GM12891 (cell line): ENCODE measurements around the gene CLTCL1.

Experiments used
- POLR2A ChIP-seq: IDR thresholded peaks from 2 replicates; pipeline ENCODE4 v1.6.1; 2011; ENCODE audit warnings: low read depth, low read length, control low read depth
- POLR2AphosphoS5 ChIP-seq: IDR thresholded peaks from 2 replicates; pipeline ENCODE4 v1.6.1; 2011; ENCODE audit warnings: low read depth, low read length, control low read depth
- POU2F2 ChIP-seq: IDR thresholded peaks from 2 replicates; pipeline ENCODE4 v1.6.1; 2011; ENCODE audit warnings: low read depth, mild to moderate bottlenecking, control low read depth, low read length, moderate library complexity
- SPI1 ChIP-seq: IDR thresholded peaks from 2 replicates; pipeline ENCODE4 v1.6.1; 2011; ENCODE audit warnings: low read depth, low read length, control low read depth
- TAF1 ChIP-seq: IDR thresholded peaks from 2 replicates; pipeline ENCODE4 v1.6.1; 2011; ENCODE audit warnings: low read depth, low read length, control low read depth

GRCh38 chr22:19271273-19271855, 20.2 kb downstream of the CLTCL1 start:
- no peak for TF ChIP-seq TAF1
- TF ChIP-seq POLR2A = no peak
- no peak for TF ChIP-seq SPI1
- no peak for TF ChIP-seq POLR2AphosphoS5
- TF ChIP-seq POU2F2 = no peak
